H9 (cell line): ENCODE data around the gene ADGRL2. TPM values are rescaled to one million over a fixed set of nuclear protein-coding genes. Genes with fewer than 3 reads are reported as not detected.
A peak's percentile ranks its signal among the peaks of the same experiment; 100 is the strongest.

Experiments used
- DNase-seq: peaks from one replicate; pipeline ENCODE4 v3.0.0-alpha.2; 2017
- H2AFZ ChIP-seq: one replicate; pipeline ENCODE4 v1.6.1; 2013; ENCODE audit warnings: mild to moderate bottlenecking, low read length, control low read depth, moderate library complexity
- H2AK5ac ChIP-seq: 2 replicates; pipeline ENCODE4 v1.6.1; 2013; ENCODE audit warnings: low read length, control low read depth, mixed read lengths; ENCODE audit not compliant: insufficient read length
- H2BK120ac ChIP-seq: one replicate; pipeline ENCODE4 v1.6.1; 2013; ENCODE audit warnings: low read depth, mild to moderate bottlenecking, low read length, control low read depth, inconsistent platforms; ENCODE audit not compliant: poor library complexity, severe bottlenecking
- H2BK12ac ChIP-seq: 2 replicates; pipeline ENCODE4 v1.6.1; 2013; ENCODE audit warnings: low read length, control low read depth, mixed read lengths, low read depth; ENCODE audit not compliant: insufficient read length
- H2BK15ac ChIP-seq: 2 replicates; pipeline ENCODE4 v1.6.1; 2013; ENCODE audit warnings: low read depth, low read length, control low read depth
- H2BK20ac ChIP-seq: one replicate; pipeline ENCODE4 v1.6.1; 2013; ENCODE audit warnings: low read depth, mild to moderate bottlenecking, low read length, control low read depth, inconsistent platforms; ENCODE audit not compliant: poor library complexity, severe bottlenecking
- H2BK5ac ChIP-seq: 2 replicates; pipeline ENCODE4 v1.6.1; 2013; ENCODE audit warnings: low read length, control low read depth, mixed read lengths; ENCODE audit not compliant: insufficient read length
- H3K14ac ChIP-seq: 2 replicates; pipeline ENCODE4 v1.6.1; 2013; ENCODE audit warnings: low read length, control low read depth; ENCODE audit not compliant: insufficient read depth
- H3K18ac ChIP-seq: 2 replicates; pipeline ENCODE4 v1.6.1; 2013; ENCODE audit warnings: low read depth, mild to moderate bottlenecking, mixed read lengths, low read length, control low read depth; ENCODE audit not compliant: insufficient read length
- H3K23ac ChIP-seq: 2 replicates; pipeline ENCODE4 v1.6.1; 2013; ENCODE audit warnings: low read length, control low read depth, mixed read lengths, low read depth; ENCODE audit not compliant: insufficient read length
- H3K23me2 ChIP-seq: 2 replicates; pipeline ENCODE4 v1.6.1; 2013; ENCODE audit warnings: low read depth, mild to moderate bottlenecking, mixed read lengths, low read length, control low read depth; ENCODE audit not compliant: insufficient read length, poor library complexity, severe bottlenecking
- H3K27ac ChIP-seq: 2 replicates; pipeline ENCODE4 v1.5.1; 2013; ENCODE audit warnings: low read length, control low read depth, mixed read lengths, low read depth; ENCODE audit not compliant: insufficient read length
- H3K27me3 ChIP-seq: 2 replicates; pipeline ENCODE4 v1.6.1; 2013; ENCODE audit warnings: low read length, control low read depth, inconsistent platforms; ENCODE audit not compliant: insufficient read depth
- H3K4ac ChIP-seq: 2 replicates; pipeline ENCODE4 v1.6.1; 2013; ENCODE audit warnings: low read depth, mild to moderate bottlenecking, control low read depth, inconsistent platforms, low read length, moderate library complexity
- H3K4me1 ChIP-seq: 2 replicates; pipeline ENCODE4 v1.6.1; 2013; ENCODE audit warnings: low read length, control low read depth, inconsistent platforms; ENCODE audit not compliant: insufficient read depth
- H3K4me2 ChIP-seq: 2 replicates; pipeline ENCODE4 v1.6.1; 2013; ENCODE audit warnings: low read length, control low read depth, mixed read lengths; ENCODE audit not compliant: insufficient read length, insufficient read depth
- H3K56ac ChIP-seq: 2 replicates; pipeline ENCODE4 v1.6.1; 2013; ENCODE audit warnings: low read depth, mild to moderate bottlenecking, mixed read lengths, low read length, control low read depth; ENCODE audit not compliant: insufficient read length
- H3K79me1 ChIP-seq: 2 replicates; pipeline ENCODE4 v1.6.1; 2013; ENCODE audit warnings: low read depth, mild to moderate bottlenecking, moderate library complexity, low read length, control low read depth, inconsistent platforms; ENCODE audit not compliant: insufficient read depth, poor library complexity, severe bottlenecking
- H3K79me2 ChIP-seq: 2 replicates; pipeline ENCODE4 v1.6.1; 2013; ENCODE audit warnings: low read length, control low read depth, inconsistent platforms; ENCODE audit not compliant: insufficient read depth
- H3K9ac ChIP-seq: 2 replicates; pipeline ENCODE4 v1.6.1; 2013; ENCODE audit warnings: low read length, control low read depth, mixed read lengths; ENCODE audit not compliant: insufficient read length; ENCODE audit errors: extremely low read depth
- H3K9me3 ChIP-seq: one replicate; pipeline ENCODE4 v1.6.1; 2013; ENCODE audit warnings: low read depth, low read length, inconsistent platforms; ENCODE audit not compliant: control insufficient read depth
- H3T11ph ChIP-seq: one replicate; pipeline ENCODE4 v1.6.1; 2013; ENCODE audit warnings: mild to moderate bottlenecking, low read length, control low read depth, inconsistent platforms
- H4K20me1 ChIP-seq: one replicate; pipeline ENCODE4 v1.6.1; 2013; ENCODE audit not compliant: control insufficient read depth, insufficient read length, insufficient read depth
- H4K5ac ChIP-seq: 2 replicates; pipeline ENCODE4 v1.6.1; 2013; ENCODE audit warnings: low read depth, mild to moderate bottlenecking, mixed read lengths, low read length, control low read depth; ENCODE audit not compliant: insufficient read length
- H4K8ac ChIP-seq: replicated peaks from 2 replicates; pipeline ENCODE4 v1.6.1; 2013; ENCODE audit warnings: low read length, control low read depth, mixed read lengths, low read depth; ENCODE audit not compliant: insufficient read length
- H4K91ac ChIP-seq: 2 replicates; pipeline ENCODE4 v1.6.1; 2013; ENCODE audit warnings: low read depth, mild to moderate bottlenecking, moderate library complexity, mixed read lengths, low read length, control low read depth; ENCODE audit not compliant: insufficient read length
- H3K27ac Mint-ChIP-seq, 3 experiments: 2 replicates in 2 of 3; 3 replicates in 1 of 3; pipeline ENCODE4 v1.8.0; 2020 to 2021; ENCODE audit warnings: mixed read lengths in 3 of 3, mild to moderate bottlenecking in 1 of 3, moderate library complexity in 1 of 3
- H3K27me3 Mint-ChIP-seq: 2 replicates; pipeline ENCODE4 v1.8.0; 2021; ENCODE audit warnings: low read depth, mild to moderate bottlenecking, moderate library complexity, mixed read lengths
- H3K36me3 Mint-ChIP-seq, 3 experiments: 2 replicates in 2 of 3; 3 replicates in 1 of 3; pipeline ENCODE4 v1.8.0; 2020 to 2021; ENCODE audit warnings: low read depth in 3 of 3, mixed read lengths in 3 of 3; ENCODE audit not compliant: insufficient read depth in 1 of 3
- H3K4me1 Mint-ChIP-seq, 2 experiments: 2 replicates each; pipeline ENCODE4 v1.8.0; 2020; ENCODE audit warnings: mixed read lengths in 2 of 2
- H3K4me3 Mint-ChIP-seq, 2 experiments: 2 replicates in 1 of 2; 3 replicates in 1 of 2; pipeline ENCODE4 v1.8.0; 2020 to 2021; ENCODE audit warnings: mild to moderate bottlenecking in 2 of 2, mixed read lengths in 2 of 2, moderate library complexity in 1 of 2
- H3K9me3 Mint-ChIP-seq, 2 experiments: 2 replicates in 1 of 2; 3 replicates in 1 of 2; pipeline ENCODE4 v1.8.0; 2020; ENCODE audit warnings: mild to moderate bottlenecking in 2 of 2, mixed read lengths in 2 of 2, moderate library complexity in 1 of 2
- CTCF ChIP-seq: fragments of 200-600 bp; sonication (generic); conservative IDR thresholded peaks from 3 replicates; pipeline ENCODE4 v1.8.0; 2021; ENCODE audit warnings: antibody characterized with exemption, mild to moderate bottlenecking
- WGBS: extraction: QIAGEN DNeasy Blood & Tissue Kit; methylation state at CpG from one replicate; pipeline ENCODE4 v1.1.7; 2013; ENCODE audit warnings: missing lambda C conversion rate, low lambda C conversion rate, mixed read lengths; ENCODE audit not compliant: insufficient read length; ENCODE audit errors: extremely low coverage; 5-methylcytosine and 5-hydroxymethylcytosine counted together
- total RNA-seq: library from RNA; stranded (reverse); gene quantifications from 2 replicates; pipeline ENCODE4 v1.2.1, GENCODE V29; 2021

ADGRL2 gene
- total RNA-seq, 1 experiment from 2014 or later, result 119 TPM

- no peak for DNase-seq
- no peak overlapping the region for H2AFZ ChIP-seq
- no peaks in the 10 kb centered on the region; the same call in 1 of the 2 replicates for H3K4me1 ChIP-seq
- H3K36me3 Mint-ChIP-seq, result no peaks in the 10 kb centered on the region
- H3K56ac ChIP-seq, result no peak overlapping the region
- no peaks in the 10 kb centered on the region for H3K27me3 ChIP-seq
- no peak for TF ChIP-seq CTCF
- no peak overlapping the region for H2BK20ac ChIP-seq
- H3K14ac ChIP-seq, result no peak overlapping the region
- H3K79me2 ChIP-seq, result peaks cover 4% of the 10 kb centered on the region; the same call in 1 of the 2 replicates
- H2BK12ac ChIP-seq, result no peak overlapping the region
- H3K79me1 ChIP-seq, result no peaks in the 10 kb centered on the region
- H2AK5ac ChIP-seq, result no peak overlapping the region
- no peaks in the 10 kb centered on the region for H3K27me3 Mint-ChIP-seq
- no peaks in the 10 kb centered on the region for H3K23me2 ChIP-seq
- no peak overlapping the region for H4K5ac ChIP-seq
- WGBS, result no CpG with 5 or more reads among the region's 1 CpG
- no peak overlapping the region for H4K8ac ChIP-seq
- no peak overlapping the region for H3K4me3 Mint-ChIP-seq
- H3K27ac ChIP-seq, result no peak overlapping the region
- H3K9me3 ChIP-seq, result no peaks in the 10 kb centered on the region
- no peak overlapping the region for H2BK15ac ChIP-seq
- H3K4ac ChIP-seq, result no peak overlapping the region
- H3K4me1 Mint-ChIP-seq, result peaks cover 71 to 72% of the 10 kb centered on the region in 2 experiments
- no peak overlapping the region for H3K23ac ChIP-seq
- no peak overlapping the region for H3K4me2 ChIP-seq
- H4K91ac ChIP-seq, result no peak overlapping the region
- H2BK120ac ChIP-seq, result no peak overlapping the region
- peak overlapping the region in 1 of 3 experiments; percentile 86; a peak in 2 of 7 replicates for H3K27ac Mint-ChIP-seq
- H3K18ac ChIP-seq, result no peak overlapping the region
- no peak overlapping the region for H2BK5ac ChIP-seq
- no peak overlapping the region for H3K9ac ChIP-seq
- no peaks in the 10 kb centered on the region for H3K9me3 Mint-ChIP-seq
- H4K20me1 ChIP-seq, result no peaks in the 10 kb centered on the region
- no peak overlapping the region for H3T11ph ChIP-seq
These were observed 77.8 kb downstream of the ADGRL2 start for GRCh38 chr1:81878538-81878937.
